ENCODE measurements around the gene TMEM213.

DNA sequence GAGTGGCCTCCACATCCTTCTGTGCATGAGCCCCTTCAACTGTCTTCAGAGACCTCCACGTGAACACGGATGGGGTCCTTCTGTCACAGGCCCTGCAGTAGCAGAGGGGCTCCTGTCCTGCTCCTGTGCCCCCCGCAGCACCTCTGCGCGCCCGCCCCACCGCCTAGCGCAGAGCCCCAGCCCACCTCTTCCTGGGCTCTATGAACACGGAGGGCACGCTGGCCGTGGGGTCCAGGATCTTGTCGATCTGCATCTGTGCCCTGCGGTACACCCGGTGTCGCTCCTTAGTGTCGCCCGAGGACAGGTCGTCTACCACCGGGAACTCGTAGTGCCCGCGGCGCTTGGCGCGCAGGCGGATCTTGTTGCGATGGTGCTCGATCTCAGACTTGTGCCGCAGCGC, 71.6 kb downstream of the TMEM213 start:
- TF ChIP-seq, protein P1, sequence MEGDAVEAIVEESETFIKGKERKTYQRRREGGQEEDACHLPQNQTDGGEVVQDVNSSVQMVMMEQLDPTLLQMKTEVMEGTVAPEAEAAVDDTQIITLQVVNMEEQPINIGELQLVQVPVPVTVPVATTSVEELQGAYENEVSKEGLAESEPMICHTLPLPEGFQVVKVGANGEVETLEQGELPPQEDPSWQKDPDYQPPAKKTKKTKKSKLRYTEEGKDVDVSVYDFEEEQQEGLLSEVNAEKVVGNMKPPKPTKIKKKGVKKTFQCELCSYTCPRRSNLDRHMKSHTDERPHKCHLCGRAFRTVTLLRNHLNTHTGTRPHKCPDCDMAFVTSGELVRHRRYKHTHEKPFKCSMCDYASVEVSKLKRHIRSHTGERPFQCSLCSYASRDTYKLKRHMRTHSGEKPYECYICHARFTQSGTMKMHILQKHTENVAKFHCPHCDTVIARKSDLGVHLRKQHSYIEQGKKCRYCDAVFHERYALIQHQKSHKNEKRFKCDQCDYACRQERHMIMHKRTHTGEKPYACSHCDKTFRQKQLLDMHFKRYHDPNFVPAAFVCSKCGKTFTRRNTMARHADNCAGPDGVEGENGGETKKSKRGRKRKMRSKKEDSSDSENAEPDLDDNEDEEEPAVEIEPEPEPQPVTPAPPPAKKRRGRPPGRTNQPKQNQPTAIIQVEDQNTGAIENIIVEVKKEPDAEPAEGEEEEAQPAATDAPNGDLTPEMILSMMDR (IDR thresholded peaks at IDR 0.05 in 2 of 3, conservative IDR thresholded peaks at IDR 0.05 in 1 of 3; ENCODE audit: control insufficient read depth in 2 of 3, extremely low read depth in 1 of 3, insufficient read depth in 1 of 3, low read depth in 3 of 3, low read length in 3 of 3): no peak
- no peak for TF ChIP-seq SMC3 (IDR thresholded peaks at IDR 0.05; ENCODE audit: borderline replicate concordance, low read length)
- TF ChIP-seq, protein P2, sequence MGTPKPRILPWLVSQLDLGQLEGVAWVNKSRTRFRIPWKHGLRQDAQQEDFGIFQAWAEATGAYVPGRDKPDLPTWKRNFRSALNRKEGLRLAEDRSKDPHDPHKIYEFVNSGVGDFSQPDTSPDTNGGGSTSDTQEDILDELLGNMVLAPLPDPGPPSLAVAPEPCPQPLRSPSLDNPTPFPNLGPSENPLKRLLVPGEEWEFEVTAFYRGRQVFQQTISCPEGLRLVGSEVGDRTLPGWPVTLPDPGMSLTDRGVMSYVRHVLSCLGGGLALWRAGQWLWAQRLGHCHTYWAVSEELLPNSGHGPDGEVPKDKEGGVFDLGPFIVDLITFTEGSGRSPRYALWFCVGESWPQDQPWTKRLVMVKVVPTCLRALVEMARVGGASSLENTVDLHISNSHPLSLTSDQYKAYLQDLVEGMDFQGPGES (IDR thresholded peaks at IDR 0.05): no peak
